ENCODE measurements around the gene CPED1.
"Not testable (repeated sequence)": the region's sequence is repeated elsewhere in the genome, so short reads cannot be mapped to it uniquely, and the experiment has no call there.

The CPED1 gene

DNA sequence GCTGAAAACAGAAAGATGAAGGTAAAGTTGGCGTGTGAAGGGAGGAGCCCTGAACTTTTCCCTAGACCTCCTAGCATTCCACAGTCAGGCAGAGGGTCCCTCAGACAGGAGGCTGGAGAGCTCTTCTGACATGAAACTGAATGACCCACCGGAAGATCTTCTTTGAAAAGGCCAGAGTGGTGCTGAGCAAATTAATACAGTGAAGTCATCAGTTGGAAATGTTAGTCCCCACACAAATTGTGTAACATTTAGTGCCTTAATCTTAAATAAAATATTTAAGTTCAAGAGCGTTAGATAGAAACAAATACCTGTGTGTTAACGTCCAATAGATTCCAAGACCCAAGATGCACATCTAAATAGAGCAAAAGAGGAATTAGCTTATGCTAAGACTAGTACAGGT lies 291.3 kb downstream of the CPED1 start:
- no peaks in the 10 kb centered on the region for H3K36me3 Mint-ChIP-seq (ENCODE audit: low read depth)

DNA sequence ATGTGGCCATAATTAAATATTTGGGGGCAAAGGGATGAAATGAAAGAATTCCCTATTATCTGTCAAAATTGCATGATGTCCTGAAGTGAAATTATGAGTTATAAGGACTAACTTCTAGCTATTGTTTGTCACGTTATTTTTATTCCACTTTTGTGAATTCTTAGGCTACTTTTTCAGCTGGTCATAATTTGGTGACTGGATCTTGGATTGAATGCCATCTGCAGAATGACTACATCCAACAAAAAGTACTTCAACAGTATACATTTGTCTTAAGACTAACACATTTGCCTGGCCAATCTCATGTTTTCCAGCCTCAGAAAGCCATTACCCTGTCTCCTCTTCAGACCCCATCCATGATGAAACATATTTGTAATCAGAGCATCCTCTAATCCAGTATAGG lies 292.1 kb downstream of the CPED1 start:
- Mint-ChIP-seq H3K4me1 (ENCODE audit: low read depth) (no peaks in the 10 kb centered on the region), H3K4me3 (no peak overlapping the region), H3K27ac (no peak overlapping the region), H3K27me3 (no peaks in the 10 kb centered on the region), H3K9me3 (peaks cover 26% of the 10 kb centered on the region), H3K36me3 (ENCODE audit: low read depth) (no peaks in the 10 kb centered on the region)
- intact Hi-C loops (cut with micrococcal nuclease): no loop called here

More for the DNA sequence above, 291.3 kb downstream of the CPED1 start:
- H3K4me3 Mint-ChIP-seq: no peak overlapping the region
- H3K9me3 Mint-ChIP-seq: peaks cover 17% of the 10 kb centered on the region
- no peaks in the 10 kb centered on the region for H3K4me1 Mint-ChIP-seq (ENCODE audit: low read depth)
- no peaks in the 10 kb centered on the region for H3K27me3 Mint-ChIP-seq
- H3K27ac Mint-ChIP-seq: no peak overlapping the region
- intact Hi-C loops (cut with micrococcal nuclease): no loop called here

DNA sequence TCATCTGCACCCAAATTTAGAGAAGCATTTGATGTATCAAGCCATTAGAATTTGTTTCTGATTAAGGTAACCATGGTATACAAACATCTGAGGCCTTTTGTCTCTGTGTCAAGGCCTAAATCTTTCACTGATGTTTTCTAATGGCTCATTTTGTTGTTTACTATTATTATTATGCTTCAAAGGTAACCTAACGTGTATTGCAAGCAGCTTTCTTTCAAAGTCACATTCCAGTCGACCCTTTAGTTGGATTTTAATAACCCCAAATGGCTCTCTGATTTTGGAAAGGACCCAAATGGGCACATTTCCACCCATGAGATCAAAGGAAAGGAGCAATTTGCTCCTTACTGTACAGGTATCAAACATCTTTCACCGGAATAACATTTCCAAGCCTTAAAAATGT lies 293.6 kb downstream of the CPED1 start:
- Mint-ChIP-seq H3K27ac (no peak overlapping the region), H3K9me3 (peaks cover 40% of the 10 kb centered on the region), H3K4me1 (ENCODE audit: low read depth) (no peaks in the 10 kb centered on the region), H3K36me3 (ENCODE audit: low read depth) (no peaks in the 10 kb centered on the region), H3K4me3 (no peak overlapping the region), H3K27me3 (no peaks in the 10 kb centered on the region)
- intact Hi-C loops (cut with micrococcal nuclease): no loop called here

DNA sequence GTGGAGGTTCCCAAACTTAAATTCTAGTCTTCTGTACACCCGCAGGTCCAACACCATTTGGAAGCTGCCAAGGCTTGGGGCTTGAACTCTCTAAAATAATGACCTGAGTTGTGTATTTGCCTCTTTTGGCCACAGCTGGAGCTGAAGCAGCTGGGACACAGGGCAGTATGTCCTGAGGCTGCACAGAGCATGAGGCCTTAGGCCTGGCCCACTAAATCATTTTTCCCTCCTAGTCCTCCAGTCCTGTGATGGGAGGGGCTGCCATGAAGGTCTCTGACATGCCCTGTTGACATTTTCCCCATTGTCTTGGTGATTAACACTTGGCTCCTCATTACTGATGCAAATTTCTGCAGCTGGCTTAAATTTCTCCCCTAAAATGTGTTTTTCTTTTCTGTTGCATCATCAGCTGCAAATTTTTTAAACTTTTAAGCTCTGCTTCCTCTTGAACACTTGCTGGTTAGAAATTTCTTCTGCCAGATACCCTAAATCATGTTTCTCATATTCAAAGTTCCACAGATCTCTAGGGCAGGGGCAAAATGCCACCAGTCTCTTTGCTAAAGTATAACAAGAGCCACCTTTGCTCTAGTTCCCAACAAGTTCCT lies 296.7 kb downstream of the CPED1 start:
- Mint-ChIP-seq H3K36me3 (ENCODE audit: low read depth) (no peaks in the 10 kb centered on the region), H3K4me3 (no peak overlapping the region), H3K27me3 (no peaks in the 10 kb centered on the region), H3K9me3 (peaks cover 41% of the 10 kb centered on the region), H3K27ac (no peak overlapping the region), H3K4me1 (ENCODE audit: low read depth) (no peaks in the 10 kb centered on the region)
- intact Hi-C loops (cut with micrococcal nuclease): no loop called here

DNA sequence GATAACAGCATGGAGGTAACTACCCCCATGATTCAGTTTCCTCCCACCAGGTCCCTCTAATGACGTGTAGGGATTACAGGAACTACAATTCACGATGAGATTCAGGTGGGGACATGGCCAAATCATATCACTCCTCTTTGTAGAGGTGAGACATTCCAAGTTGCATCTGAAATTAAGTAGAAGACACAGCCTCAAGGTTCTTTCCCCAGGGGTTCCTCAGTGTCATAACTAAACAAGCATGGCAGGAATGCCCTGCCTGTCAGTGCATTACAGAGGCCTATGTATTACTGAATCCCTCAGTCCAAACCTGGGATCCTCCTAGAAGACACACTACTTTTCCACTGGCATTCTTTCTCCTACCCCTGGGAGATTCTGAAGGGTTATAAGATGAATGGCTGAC lies 297.7 kb downstream of the CPED1 start:
- H3K27ac Mint-ChIP-seq: no peak overlapping the region
- intact Hi-C loops (cut with micrococcal nuclease): no loop called here
- H3K4me1 Mint-ChIP-seq (ENCODE audit: low read depth): no peaks in the 10 kb centered on the region
- peaks cover 41% of the 10 kb centered on the region for H3K9me3 Mint-ChIP-seq
- no peak overlapping the region for H3K4me3 Mint-ChIP-seq
- H3K36me3 Mint-ChIP-seq (ENCODE audit: low read depth): no peaks in the 10 kb centered on the region
- H3K27me3 Mint-ChIP-seq: no peaks in the 10 kb centered on the region

DNA sequence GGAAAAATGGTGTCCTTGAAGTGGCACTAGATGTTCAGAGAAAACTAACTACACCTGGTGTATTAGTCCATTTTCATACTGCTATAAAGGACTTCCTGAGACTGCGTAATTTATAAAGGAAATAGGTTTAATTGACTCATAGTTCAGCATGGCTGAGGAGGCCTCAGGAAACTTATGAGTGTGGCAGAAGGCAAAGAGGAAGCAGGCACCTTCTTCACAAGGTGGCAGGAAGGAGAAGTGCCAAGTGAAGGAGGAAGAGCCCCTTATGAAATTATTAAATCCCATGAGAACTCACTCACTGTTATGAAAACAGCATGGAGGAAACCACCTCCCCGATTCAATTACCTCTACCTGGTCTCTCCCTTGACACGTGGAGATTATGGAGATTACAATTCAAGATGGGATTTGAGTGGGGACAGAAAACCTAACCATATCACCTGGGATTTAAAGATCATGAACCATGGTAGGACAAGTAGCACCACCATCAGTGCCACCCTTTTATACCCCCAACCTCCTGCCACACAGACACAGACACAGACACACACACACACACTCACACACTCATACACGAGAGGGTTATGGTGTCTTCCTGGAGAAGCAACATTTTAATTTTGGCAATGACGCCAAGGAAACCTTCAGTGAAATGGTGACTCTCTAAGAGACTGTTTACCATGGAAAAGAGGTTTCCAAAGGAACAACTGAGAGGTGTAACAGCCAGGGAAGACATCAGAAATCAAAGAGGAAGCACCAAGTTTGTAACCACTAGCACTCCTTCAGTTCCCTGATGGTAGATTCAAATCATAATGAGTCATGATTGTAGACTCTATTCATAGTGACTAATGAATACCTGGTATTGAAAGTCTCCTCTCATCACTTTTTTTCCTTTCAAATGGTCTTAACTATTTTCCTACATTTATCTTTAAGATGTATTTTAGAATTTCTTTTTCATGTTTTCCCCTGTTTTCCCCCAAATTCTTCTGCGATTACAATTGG lies 298.5 kb downstream of the CPED1 start:
- Mint-ChIP-seq H3K9me3 (peaks cover 49% of the 10 kb centered on the region), H3K36me3 (ENCODE audit: low read depth) (no peaks in the 10 kb centered on the region), H3K27me3 (no peaks in the 10 kb centered on the region), H3K4me1 (ENCODE audit: low read depth) (no peaks in the 10 kb centered on the region), H3K27ac (no peak overlapping the region), H3K4me3 (no peak overlapping the region)
- intact Hi-C loops (cut with micrococcal nuclease): no loop called here

DNA sequence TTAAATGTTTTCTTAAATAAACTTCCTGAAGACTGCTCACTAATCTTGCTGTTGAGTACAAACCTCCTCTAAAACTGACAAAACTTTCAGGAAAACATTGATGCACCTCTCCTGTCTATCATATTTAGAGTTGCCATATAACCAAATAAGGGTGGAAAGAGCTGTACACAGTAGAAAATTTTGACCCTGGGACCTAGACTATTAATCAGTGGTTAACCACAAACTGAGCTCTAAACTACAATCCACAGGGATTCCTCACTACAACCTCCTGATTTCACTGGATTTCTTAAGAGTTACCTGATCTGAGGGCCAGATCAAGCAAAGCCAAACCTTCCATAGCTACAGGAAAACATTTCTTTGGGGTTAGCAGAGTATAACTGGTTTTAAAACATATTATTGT lies 300.4 kb downstream of the CPED1 start:
- Mint-ChIP-seq H3K27ac (no peak overlapping the region), H3K9me3 (peaks cover 51% of the 10 kb centered on the region), H3K36me3 (ENCODE audit: low read depth) (no peaks in the 10 kb centered on the region), H3K27me3 (no peaks in the 10 kb centered on the region), H3K4me3 (no peak overlapping the region), H3K4me1 (ENCODE audit: low read depth) (no peaks in the 10 kb centered on the region)
- intact Hi-C loops (cut with micrococcal nuclease): no loop called here

DNA sequence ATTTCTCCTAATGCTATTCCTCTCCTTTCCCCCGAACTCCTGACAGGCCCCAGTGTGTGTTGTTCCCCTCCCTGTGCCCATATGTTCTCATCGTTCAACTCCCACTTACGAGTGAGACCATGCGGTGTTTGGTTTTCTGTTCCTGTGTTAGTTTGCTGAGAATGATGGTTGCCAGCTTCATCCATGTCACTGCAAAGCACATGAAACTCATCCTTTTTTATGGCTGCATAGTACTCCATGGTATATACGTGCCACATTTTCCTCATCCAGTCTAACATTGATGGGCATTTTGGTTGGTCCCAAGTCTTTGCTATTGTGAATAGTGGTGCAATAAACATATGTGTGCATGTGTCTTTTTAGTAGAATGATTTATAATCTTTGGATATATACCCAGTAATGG lies 301.4 kb downstream of the CPED1 start:
- H3K27me3 Mint-ChIP-seq; intact Hi-C loops (cut with micrococcal nuclease); H3K36me3 Mint-ChIP-seq (ENCODE audit: low read depth); H3K4me1 Mint-ChIP-seq (ENCODE audit: low read depth); H3K4me3 Mint-ChIP-seq; H3K27ac Mint-ChIP-seq: not testable (repeated sequence)
- peaks cover 41% of the 10 kb centered on the region for H3K9me3 Mint-ChIP-seq

DNA sequence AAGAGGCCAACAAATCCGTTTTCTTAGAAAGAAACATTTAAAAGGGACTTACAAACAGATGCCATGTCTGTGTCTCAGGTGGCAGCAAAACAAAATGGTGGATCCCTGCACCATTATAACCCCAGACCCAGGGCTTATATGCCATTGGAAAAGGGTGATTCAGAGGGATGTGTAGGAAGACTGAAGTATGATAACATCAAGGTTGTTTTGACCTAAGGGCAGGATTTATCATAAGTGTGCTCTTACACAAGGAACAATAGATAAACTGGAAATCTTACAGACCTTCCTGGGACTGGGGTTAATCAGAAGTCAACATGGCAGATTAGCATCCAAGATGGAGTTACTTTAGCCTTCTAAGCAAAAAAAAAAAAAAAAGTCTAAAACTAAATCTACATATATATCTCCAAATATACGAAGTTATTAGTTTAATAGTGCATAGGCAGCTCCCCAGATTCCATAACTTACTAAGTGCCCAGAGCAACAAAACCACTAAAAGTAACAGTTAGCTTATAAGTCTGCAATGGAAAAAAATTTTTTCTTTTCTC lies 306.0 kb downstream of the CPED1 start:
- Mint-ChIP-seq H3K4me3 (no peak overlapping the region), H3K4me1 (ENCODE audit: low read depth) (no peaks in the 10 kb centered on the region), H3K27ac (no peak overlapping the region), H3K9me3 (peaks cover 18% of the 10 kb centered on the region), H3K27me3 (no peaks in the 10 kb centered on the region), H3K36me3 (ENCODE audit: low read depth) (no peaks in the 10 kb centered on the region)
- intact Hi-C loops (cut with micrococcal nuclease): no loop called here

DNA sequence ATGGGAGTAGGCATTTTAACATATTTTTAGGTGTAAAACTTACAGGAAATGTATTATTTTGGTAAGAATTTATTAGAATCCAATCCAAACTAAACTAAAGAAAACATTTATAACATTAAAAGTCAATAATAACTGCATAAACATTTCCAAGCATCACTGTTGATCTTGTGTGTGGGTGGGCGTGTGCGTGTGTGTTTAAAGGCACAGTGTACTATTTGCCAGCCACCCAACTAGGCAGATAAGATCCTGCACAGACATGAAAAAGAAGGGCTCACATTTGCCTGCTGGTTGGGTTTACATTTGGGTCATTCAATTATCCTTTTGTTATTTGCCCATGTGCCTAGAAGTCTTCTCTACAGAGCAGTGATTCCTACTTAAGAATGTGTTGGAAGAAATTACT lies 309.3 kb downstream of the CPED1 start:
- Mint-ChIP-seq H3K4me1 (ENCODE audit: low read depth) (no peaks in the 10 kb centered on the region), H3K27me3 (no peaks in the 10 kb centered on the region), H3K4me3 (no peak overlapping the region), H3K36me3 (ENCODE audit: low read depth) (no peaks in the 10 kb centered on the region), H3K9me3 (peaks cover 13% of the 10 kb centered on the region), H3K27ac (no peak overlapping the region)
- intact Hi-C loops (cut with micrococcal nuclease): no loop called here

DNA sequence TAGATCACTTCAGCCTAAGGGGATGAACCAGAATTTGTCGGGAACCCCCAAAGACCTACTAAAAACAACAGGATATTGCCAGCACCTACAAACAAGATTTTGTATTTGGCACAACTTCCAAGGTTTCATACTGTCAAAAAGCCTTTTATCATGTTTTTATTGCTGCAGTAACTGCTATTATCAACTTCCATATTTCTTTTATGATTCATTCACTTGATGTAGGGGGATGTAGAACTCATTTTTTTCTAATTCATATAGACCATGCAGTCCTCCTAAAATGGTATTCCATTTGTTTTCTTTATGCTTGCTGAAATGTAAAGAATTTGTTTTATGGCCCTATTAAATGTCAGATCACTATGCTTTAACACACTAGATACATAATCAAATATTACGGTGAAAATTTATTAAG lies 310.3 kb downstream of the CPED1 start:
- Mint-ChIP-seq H3K4me3 (no peak overlapping the region), H3K27ac (no peak overlapping the region), H3K36me3 (ENCODE audit: low read depth) (no peaks in the 10 kb centered on the region), H3K9me3 (peaks cover 13% of the 10 kb centered on the region), H3K4me1 (ENCODE audit: low read depth) (no peaks in the 10 kb centered on the region), H3K27me3 (no peaks in the 10 kb centered on the region)
- intact Hi-C loops (cut with micrococcal nuclease): no loop called here

DNA sequence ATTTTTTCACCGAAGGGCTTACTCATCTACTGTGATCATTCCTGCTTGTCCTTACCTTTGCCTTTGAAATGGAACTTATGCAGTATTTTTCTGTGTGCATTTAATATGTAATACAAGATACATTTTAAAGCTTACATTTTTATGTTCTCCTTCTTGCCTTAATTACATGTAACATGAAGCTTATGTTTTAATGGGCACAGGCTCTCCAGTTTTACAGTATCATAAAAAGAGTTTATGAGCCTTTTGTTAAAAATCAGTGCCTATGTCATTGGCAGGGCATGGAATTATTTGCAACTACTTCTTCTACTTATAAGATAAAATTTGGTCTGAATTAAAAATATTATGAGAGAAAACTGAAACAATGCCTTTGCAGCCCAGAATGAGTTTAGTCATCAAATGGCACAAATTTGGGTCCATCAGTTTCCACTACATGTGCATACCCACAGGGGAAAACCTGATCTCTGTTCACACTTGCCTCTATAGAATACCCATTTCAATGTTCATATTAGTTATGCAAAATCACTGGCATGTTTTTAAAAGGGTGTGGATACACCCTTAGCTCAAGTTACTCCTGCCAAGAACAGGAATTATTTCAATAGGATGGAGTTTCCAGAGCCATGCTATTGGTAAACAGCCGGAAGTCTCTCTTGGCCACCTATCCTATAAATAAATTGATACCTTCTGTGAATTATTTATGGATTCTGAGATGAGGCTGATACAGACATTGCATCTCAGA lies 312.3 kb downstream of the CPED1 start:
- peaks cover 13% of the 10 kb centered on the region for H3K9me3 Mint-ChIP-seq
- H3K4me3 Mint-ChIP-seq: no peak overlapping the region
- H3K27me3 Mint-ChIP-seq: no peaks in the 10 kb centered on the region
- intact Hi-C loops (cut with micrococcal nuclease): no loop called here
- no peaks in the 10 kb centered on the region for H3K36me3 Mint-ChIP-seq (ENCODE audit: low read depth)
- no peaks in the 10 kb centered on the region for H3K4me1 Mint-ChIP-seq (ENCODE audit: low read depth)
- no peak overlapping the region for H3K27ac Mint-ChIP-seq

DNA sequence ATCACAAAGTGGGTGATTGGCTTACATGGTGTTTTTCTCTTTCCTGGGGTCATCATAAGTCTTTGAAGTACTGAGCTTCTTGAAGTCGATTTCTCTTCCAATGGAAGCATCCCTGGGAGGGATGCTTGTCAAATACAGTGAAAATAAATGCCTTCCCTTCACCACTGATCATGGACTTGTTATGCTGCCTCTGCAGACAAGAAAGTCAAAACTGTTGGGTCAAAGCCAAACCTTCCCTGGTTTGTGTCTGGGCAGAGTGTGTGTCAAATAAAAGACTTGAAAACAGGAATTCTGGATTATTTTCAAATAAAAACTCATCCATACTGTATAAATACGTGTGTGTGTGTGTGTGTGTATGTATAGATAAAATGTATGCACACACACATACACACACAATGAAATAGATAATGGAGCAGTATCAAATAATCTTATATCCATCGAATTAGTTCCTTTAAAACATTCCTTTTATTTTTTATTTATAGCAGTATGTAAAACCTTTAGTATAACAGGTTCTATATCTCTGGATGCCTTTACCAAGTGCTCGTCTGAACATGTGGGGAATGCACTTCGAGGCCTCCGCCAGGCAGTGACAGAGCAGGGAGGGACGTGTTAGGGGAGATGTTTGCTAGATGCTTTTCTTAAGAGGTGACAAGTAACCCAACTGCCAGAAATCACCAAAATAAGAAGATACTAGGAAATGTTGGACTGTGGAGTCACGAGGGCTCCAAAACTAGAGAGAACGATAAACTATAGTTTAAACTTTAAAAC lies 313.1 kb downstream of the CPED1 start:
- Mint-ChIP-seq H3K27me3 (no peaks in the 10 kb centered on the region), H3K4me3 (no peak overlapping the region), H3K27ac (no peak overlapping the region), H3K36me3 (ENCODE audit: low read depth) (no peaks in the 10 kb centered on the region), H3K9me3 (peaks cover 13% of the 10 kb centered on the region), H3K4me1 (ENCODE audit: low read depth) (no peaks in the 10 kb centered on the region)
- intact Hi-C loops (cut with micrococcal nuclease): no loop called here
